OCI-LY7 (cell line): ENCODE results near the gene FAM98A. TPM values are rescaled to one million over a fixed set of nuclear protein-coding genes. Genes with fewer than 3 reads are reported as not detected.

ENCODE experiments used
- BruUV-seq: library from RNA; stranded (reverse); fragments of 400-500 nt; replicated peaks from 2 replicates; lab custom pipeline; 2021; lab: Mats Ljungman, UMichigan
- CTCF ChIA-PET: fragments of 300-600 bp; sonication (Branson Sonifier 250); formaldehyde crosslinking; loops from one replicate; lab custom pipeline; 2022; ENCODE audit warnings: antibody characterized with exemption; ENCODE audit not compliant: unreplicated experiment; lab: Charles Lee
- POLR2A ChIA-PET: fragments of 300-600 bp; sonication (Branson Sonifier 250); formaldehyde crosslinking; loops from one replicate; lab custom pipeline; 2022; ENCODE audit warnings: antibody characterized with exemption; lab: Charles Lee
- DNase-seq: peaks from one replicate; pipeline ENCODE4 v3.0.0-alpha.2; 2015; ENCODE audit warnings: low spot score
- H2AFZ ChIP-seq: fragments of 200-600 bp; sonication (generic), shearing (Covaris generic); 2 replicates; pipeline ENCODE4 v1.6.1; 2014; ENCODE audit warnings: mild to moderate bottlenecking, antibody characterized with exemption, low read length, moderate library complexity
- H3K27ac ChIP-seq: fragments of 200-600 bp; sonication (generic); 2 replicates; pipeline ENCODE4 v1.5.1; 2014; ENCODE audit warnings: mixed run types, low read depth, mild to moderate bottlenecking, moderate library complexity, low read length, inconsistent platforms; ENCODE audit not compliant: poor library complexity, severe bottlenecking
- H3K36me3 ChIP-seq: fragments of 200-600 bp; sonication (generic); 2 replicates; pipeline ENCODE4 v1.6.1; 2014; ENCODE audit warnings: mild to moderate bottlenecking, antibody characterized with exemption, low read length, moderate library complexity, mixed read lengths; ENCODE audit not compliant: insufficient read depth
- H3K4me1 ChIP-seq: fragments of 200-600 bp; sonication (generic); 2 replicates; pipeline ENCODE4 v1.5.1; 2014; ENCODE audit warnings: mild to moderate bottlenecking, low read length; ENCODE audit not compliant: insufficient read depth, poor library complexity, severe bottlenecking
- H3K4me2 ChIP-seq: fragments of 200-600 bp; sonication (generic); 2 replicates; pipeline ENCODE4 v1.6.1; 2014; ENCODE audit warnings: mild to moderate bottlenecking, low read length
- H3K4me3 ChIP-seq: fragments of 200-600 bp; sonication (generic); 2 replicates; pipeline ENCODE4 v1.5.1; 2014; ENCODE audit warnings: mild to moderate bottlenecking, low read depth, low read length; ENCODE audit not compliant: poor library complexity, severe bottlenecking
- H3K79me2 ChIP-seq: fragments of 200-600 bp; sonication (generic); 2 replicates; pipeline ENCODE4 v1.6.1; 2016; ENCODE audit warnings: low read depth, mild to moderate bottlenecking, low read length, moderate library complexity, mixed read lengths; ENCODE audit not compliant: insufficient read depth
- H3K9me2 ChIP-seq: fragments of 200-600 bp; sonication (generic); 2 replicates; pipeline ENCODE4 v1.6.1; 2016; ENCODE audit warnings: mild to moderate bottlenecking, low read length, mixed read lengths; ENCODE audit not compliant: insufficient read depth
- H3K9me3 ChIP-seq: fragments of 200-600 bp; sonication (generic); 2 replicates; pipeline ENCODE4 v1.6.1; 2014; ENCODE audit warnings: mild to moderate bottlenecking, mixed run types, low read length, mixed read lengths
- H4K20me1 ChIP-seq: fragments of 200-600 bp; sonication (generic); 2 replicates; pipeline ENCODE4 v1.6.1; 2014; ENCODE audit warnings: mild to moderate bottlenecking, antibody characterized with exemption, low read length, moderate library complexity, mixed read lengths; ENCODE audit not compliant: insufficient read depth
- CTCF ChIP-seq: fragments of 200-600 bp; sonication (generic); conservative IDR thresholded peaks from 2 replicates; pipeline ENCODE4 v1.5.1; 2014; ENCODE audit warnings: mild to moderate bottlenecking, antibody characterized with exemption, low read length, moderate library complexity, mixed read lengths
- EZH2phosphoT487 ChIP-seq: fragments of 200-600 bp; sonication (generic); IDR thresholded peaks from 2 replicates; pipeline ENCODE4 v1.6.1; 2018; ENCODE audit warnings: low read depth, borderline replicate concordance, mild to moderate bottlenecking, mixed run types, antibody characterized with exemption, low read length, moderate library complexity, mixed read lengths
- intact Hi-C: fragments of 100-400 bp; cut with micrococcal nuclease; formaldehyde crosslinking; loops from one replicate; pipeline ENCODE4 v1.10.0; 2022; ENCODE audit not compliant: unreplicated experiment
- total RNA-seq, 2 experiments: library from RNA; depleted of rRNA in 1 of 2; stranded (reverse); fragments of >200 nt in 1 of 2; shearing (Covaris generic) in 1 of 2; gene quantifications; 2 replicates each; pipeline ENCODE4 v1.2.3, GENCODE V29; 2014 to 2022

Gene FAM98A
- total RNA-seq, 2 experiments from 2014 or later, result 35.7 to 55.6 TPM

- Histone ChIP-seq H3K4me2 (no peak overlapping the region), H3K9me3 (no peaks in the 10 kb centered on the region), H3K79me2 (no peaks in the 10 kb centered on the region), H3K4me1 (no peaks in the 10 kb centered on the region), H4K20me1 (no peaks in the 10 kb centered on the region), H3K36me3 (no peaks in the 10 kb centered on the region), H3K27ac (no peak overlapping the region), H3K9me2 (no peaks in the 10 kb centered on the region), H3K4me3 (no peak overlapping the region), H2AFZ (no peak overlapping the region)
- ChIA-PET CTCF (no interaction called here), POLR2A (no interaction called here)
- no TSS peak for BruUV-seq
- no peak for TF ChIP-seq CTCF
- no peak for DNase-seq
- intact Hi-C loops, result no loop called here
Measured at GRCh38 chr2:33644215-33644614, 45.1 kb upstream of the FAM98A start.

GRCh38 chr2:33636001-33636400, 36.9 kb upstream of the FAM98A start:
- Histone ChIP-seq H3K27ac (no peak overlapping the region), H3K36me3 (no peaks in the 10 kb centered on the region), H4K20me1 (no peaks in the 10 kb centered on the region), H3K4me2 (no peak overlapping the region), H3K79me2 (no peaks in the 10 kb centered on the region), H3K9me2 (no peaks in the 10 kb centered on the region), H2AFZ (no peak overlapping the region), H3K4me1 (no peaks in the 10 kb centered on the region), H3K4me3 (no peak overlapping the region), H3K9me3 (no peaks in the 10 kb centered on the region)
- CTCF ChIA-PET, result no interaction called here
- no peak for DNase-seq
- no peak for TF ChIP-seq CTCF
- TF ChIP-seq EZH2phosphoT487, result no peak
- no TSS peak for BruUV-seq
- intact Hi-C loops, result no loop called here
- POLR2A ChIA-PET, result interaction anchor here (0.6 kb wide), 1 partner anchor 41 kb away, joined by 4 read pairs; no protein-coding TSS in a partner anchor

- no peaks in the 10 kb centered on the region for H3K9me2 ChIP-seq
- H3K4me3 ChIP-seq, result no peak overlapping the region
- DNase-seq, result no peak
- H3K4me2 ChIP-seq, result no peak overlapping the region
- no peaks in the 10 kb centered on the region for H3K9me3 ChIP-seq
- no TSS peak for BruUV-seq
- H3K4me1 ChIP-seq, result no peaks in the 10 kb centered on the region
- TF ChIP-seq CTCF (no peak), EZH2phosphoT487 (no peak)
- H3K27ac ChIP-seq, result no peak overlapping the region
- CTCF ChIA-PET, result no interaction called here
- H2AFZ ChIP-seq, result no peak overlapping the region
- H3K36me3 ChIP-seq, result no peaks in the 10 kb centered on the region
- intact Hi-C loops, result no loop called here
- H3K79me2 ChIP-seq, result no peaks in the 10 kb centered on the region
- H4K20me1 ChIP-seq, result no peaks in the 10 kb centered on the region
- POLR2A ChIA-PET, result interaction anchor here (0.7 kb wide), 1 partner anchor 14 kb away, joined by 3 read pairs; no protein-coding TSS in a partner anchor
Measured at GRCh38 chr2:33634261-33634910, 35.3 kb upstream of the FAM98A start.
